Astrocyte of the cerebellum (primary cell): Measurements from ENCODE around the gene MTOR.
"Not testable (repeated sequence)": the region's sequence is repeated elsewhere in the genome, so short reads cannot be mapped to it uniquely, and the experiment has no call there.

Experiments used
- DNase-seq: peaks from one replicate; pipeline ENCODE4 v3.0.0-alpha.2; 2011; ENCODE audit warnings: low read depth
- H3K4me3 ChIP-seq: 2 replicates; pipeline ENCODE4 v1.5.1; 2011; ENCODE audit warnings: mild to moderate bottlenecking, low read depth, low read length, moderate library complexity
- in situ Hi-C: cut with HindIII; loops from 2 replicates; pipeline ENCODE4 v1.10.0; 2017; ENCODE audit warnings: low sequenced_read_pairs
- TF ChIP-seq, protein P1 (sequence below): IDR thresholded peaks from 2 replicates; pipeline ENCODE4 v1.5.1; 2012; ENCODE audit warnings: low read length, low read depth, moderate library complexity, mild to moderate bottlenecking; ENCODE audit errors: missing control alignments

MTOR gene

DNA sequence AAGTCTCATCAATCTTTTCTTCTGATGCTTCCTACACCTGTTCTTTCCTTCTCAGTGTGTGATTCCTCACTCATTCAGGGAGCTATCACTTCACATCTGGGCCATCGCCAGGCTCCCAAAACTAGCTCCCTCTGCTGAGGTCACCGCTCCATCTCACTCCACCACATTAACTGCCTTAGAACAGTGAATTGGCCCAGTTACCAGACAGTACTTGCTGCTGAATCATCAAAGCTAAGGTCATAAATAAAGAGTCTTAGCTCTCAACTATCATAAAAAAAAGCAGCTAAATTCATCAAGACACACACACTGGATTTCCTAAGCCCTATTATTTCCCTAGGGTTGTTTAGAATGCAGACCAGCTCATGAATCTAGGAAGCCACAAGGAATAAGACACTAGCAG lies 183.7 kb downstream of the MTOR start:
- in situ Hi-C loops: no loop called here
- H3K4me3 ChIP-seq: no peak overlapping the region
- no peak for DNase-seq
- TF ChIP-seq, protein P1, sequence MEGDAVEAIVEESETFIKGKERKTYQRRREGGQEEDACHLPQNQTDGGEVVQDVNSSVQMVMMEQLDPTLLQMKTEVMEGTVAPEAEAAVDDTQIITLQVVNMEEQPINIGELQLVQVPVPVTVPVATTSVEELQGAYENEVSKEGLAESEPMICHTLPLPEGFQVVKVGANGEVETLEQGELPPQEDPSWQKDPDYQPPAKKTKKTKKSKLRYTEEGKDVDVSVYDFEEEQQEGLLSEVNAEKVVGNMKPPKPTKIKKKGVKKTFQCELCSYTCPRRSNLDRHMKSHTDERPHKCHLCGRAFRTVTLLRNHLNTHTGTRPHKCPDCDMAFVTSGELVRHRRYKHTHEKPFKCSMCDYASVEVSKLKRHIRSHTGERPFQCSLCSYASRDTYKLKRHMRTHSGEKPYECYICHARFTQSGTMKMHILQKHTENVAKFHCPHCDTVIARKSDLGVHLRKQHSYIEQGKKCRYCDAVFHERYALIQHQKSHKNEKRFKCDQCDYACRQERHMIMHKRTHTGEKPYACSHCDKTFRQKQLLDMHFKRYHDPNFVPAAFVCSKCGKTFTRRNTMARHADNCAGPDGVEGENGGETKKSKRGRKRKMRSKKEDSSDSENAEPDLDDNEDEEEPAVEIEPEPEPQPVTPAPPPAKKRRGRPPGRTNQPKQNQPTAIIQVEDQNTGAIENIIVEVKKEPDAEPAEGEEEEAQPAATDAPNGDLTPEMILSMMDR: no peak

DNA sequence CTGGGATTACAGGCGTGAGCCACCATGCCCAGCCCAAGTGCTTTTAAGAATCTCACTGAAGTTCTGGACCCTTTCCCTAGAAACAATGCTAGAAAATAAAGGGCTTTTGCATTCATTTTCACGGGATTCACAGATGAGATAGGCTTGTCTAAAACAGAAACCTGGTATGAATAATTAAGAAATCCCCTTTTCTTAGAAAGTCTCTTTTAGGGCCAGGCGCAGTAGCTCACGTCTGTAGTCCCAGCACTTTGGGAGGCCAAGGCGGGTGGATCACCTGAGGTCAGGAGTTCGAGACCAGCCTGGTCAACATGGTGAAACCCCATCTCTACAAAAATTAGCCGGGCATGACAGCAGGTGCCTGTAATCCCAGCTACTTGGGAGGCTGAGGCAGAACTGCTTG lies 189.0 kb downstream of the MTOR start:
- DNase-seq, in situ Hi-C loops, H3K4me3 ChIP-seq: not testable (repeated sequence)

DNA sequence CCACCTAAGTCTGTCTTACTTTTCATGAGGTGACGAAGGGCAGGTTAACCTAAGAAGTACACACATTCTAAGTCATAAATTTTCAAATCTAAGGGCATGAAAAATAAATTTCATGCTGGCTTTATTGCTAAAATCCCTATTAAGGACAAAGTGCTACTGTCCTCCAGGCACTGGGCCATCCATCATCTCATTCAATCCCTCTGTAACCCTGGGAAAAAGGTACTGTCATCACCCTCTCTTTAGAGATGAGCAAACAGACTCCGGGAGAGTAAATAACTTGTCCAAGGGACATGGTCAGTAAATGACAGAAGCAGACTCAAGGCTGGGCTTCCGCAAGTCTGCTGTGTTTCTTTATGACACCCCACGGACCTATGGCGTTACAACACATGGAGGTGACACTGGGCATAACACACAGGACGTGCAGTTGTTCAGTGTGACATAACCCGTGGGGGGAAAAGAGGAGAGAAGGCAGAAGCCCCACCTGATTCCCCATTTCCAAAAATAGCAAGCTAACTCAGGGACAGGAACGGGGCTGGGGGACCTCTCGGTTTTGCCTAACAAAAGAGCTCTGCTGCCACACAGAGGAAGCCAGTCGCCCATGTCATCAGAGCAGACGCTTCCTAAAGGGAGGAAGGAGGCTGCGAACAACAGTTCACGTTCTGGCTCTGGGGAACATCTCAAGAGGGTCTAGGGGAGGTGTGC lies 190.0 kb downstream of the MTOR start:
- TF ChIP-seq, protein P1: no peak
- no peak for DNase-seq
- no peak overlapping the region for H3K4me3 ChIP-seq
- in situ Hi-C loops: no loop called here

DNA sequence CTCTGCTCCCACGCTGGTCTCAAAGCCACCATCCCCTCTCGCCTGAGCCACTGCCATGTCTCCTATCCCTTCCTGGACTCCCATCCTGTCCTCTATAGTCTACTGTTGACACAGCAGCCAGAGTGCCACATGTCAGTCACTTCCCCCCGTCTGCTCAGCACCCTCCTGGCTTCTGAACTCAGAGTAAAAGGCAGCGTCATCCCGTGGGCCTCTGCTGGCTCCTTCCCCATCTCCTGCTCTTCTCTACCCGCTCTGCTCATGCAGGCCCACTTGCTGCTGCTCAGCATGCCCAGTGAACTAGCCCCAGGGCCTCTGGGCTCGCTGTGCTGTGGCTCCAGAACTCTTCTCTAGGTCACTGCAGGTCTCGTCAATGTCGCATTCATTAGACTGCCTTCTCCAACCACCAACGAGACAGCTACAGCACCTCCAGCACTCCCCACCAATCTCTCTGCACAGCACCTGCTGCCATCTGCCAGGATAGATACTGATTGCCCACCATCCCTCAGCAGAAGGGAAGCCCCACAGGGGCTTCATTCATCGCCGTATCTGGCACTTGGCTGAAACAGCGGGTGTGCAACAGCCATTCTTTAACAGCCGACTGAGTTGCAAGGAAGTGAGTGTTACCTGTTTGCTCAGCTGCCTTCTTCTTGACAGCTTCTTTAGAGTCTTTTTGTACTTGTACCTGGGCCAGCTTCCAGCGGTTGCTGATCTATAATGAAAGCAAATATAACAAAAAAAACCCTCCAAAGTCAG lies 190.7 kb downstream of the MTOR start:
- in situ Hi-C loops: no loop called here
- H3K4me3 ChIP-seq: no peak overlapping the region
- TF ChIP-seq, protein P1: no peak
- no peak for DNase-seq

DNA sequence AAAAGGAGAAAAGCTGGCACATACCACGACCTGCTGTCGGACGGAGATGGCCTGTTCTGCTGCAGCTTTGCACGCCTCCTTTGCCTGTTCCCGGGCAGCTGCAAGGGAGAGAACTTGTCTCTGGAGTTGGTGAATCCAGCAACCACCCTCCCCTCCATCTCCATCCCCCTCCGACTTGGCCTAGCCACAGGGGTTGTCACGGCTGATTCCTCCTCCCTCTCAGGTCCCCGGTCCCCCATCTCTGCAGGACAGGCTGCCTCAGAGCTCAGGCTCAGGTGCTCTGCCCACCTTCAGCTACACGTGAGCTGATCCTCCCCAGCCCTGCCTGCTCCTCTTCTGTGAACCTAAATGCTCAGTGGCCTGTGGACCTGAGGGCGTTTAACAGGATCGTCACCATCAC lies 191.5 kb downstream of the MTOR start:
- no peak for DNase-seq
- TF ChIP-seq, protein P1: no peak
- in situ Hi-C loops: no loop called here
- no peak overlapping the region for H3K4me3 ChIP-seq

DNA sequence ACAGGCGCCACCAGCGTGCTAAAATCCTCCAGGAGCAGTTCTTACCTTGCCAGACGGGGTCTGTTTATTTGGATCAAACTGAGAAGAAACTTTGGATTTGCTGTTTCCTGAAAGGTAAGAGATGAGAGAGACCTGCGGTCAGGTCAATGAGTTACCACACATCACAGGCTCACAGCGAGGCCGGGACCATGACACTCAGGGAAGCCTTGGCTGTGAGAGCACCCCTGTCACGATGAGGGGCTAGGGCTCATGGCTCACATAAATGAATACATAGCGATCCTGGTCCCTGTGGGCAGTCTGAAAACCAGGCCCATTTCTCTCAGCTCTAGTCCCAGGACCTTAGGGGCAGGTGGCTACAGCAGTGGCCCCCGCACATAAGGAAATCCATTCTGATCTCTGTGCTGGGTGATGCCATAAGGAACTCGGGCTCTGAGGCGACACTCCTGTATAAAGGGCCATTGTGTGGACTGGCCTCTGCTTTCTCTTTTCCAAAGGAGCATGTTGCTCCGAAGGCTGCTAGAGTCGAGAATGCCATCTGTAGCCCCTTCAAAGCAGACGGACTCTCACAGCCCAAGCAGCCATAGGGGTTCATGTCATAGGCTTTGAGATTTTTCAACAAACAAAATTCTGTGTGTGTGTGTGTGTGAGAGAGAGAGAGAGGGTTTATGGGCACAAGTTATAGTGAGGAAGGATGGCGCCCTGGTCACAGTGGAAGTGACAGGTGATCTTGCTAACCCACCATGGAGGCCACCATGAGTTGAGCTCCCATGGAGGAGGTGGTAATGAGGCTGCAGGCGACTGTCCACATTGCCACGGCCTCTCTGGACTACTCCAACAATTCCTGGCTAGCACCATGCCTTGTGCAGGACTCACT lies 193.5 kb downstream of the MTOR start:
- no peak overlapping the region for H3K4me3 ChIP-seq
- DNase-seq: no peak
- TF ChIP-seq, protein P1: no peak
- in situ Hi-C loops: no loop called here
